ENCODE results near the gene EWSR1. TPM values are rescaled to one million over a fixed set of nuclear protein-coding genes. Genes with fewer than 3 reads are reported as not detected.

The EWSR1 gene
- polyA plus RNA-seq, 3 donors, result 81.2 to 280 (median 136) TPM

GRCh38 chr22:29268511-29269229 lies 602 bp downstream of the EWSR1 start:
- peak overlapping the region; percentile 86 to 100 for H3K27ac ChIP-seq (ENCODE audit: low read depth in 1 of 2, low read length in 2 of 2)
- peak; percentile 36 to 54 (median 42) for DNase-seq
- H2AFZ ChIP-seq (ENCODE audit: insufficient read depth, low read depth, low read length, poor library complexity, severe bottlenecking), result peak overlapping the region; percentile 88
- Mint-ChIP-seq H3K36me3 (peaks cover 29 to 32% of the 10 kb centered on the region in 2 donors), H3K4me1 (peaks cover 46% of the 10 kb centered on the region), H3K27ac (peak overlapping the region; percentile 97 to 100 (median 100)), H3K9me3 (no peaks in the 10 kb centered on the region), H3K4me3 (peak overlapping the region; percentile 93 to 98), H3K27me3 (ENCODE audit: low read depth in 3 of 3) (peaks cover 0 to 2% (median 0%) of the 10 kb centered on the region in 3 donors)
- no peaks in the 10 kb centered on the region for H3K9me3 ChIP-seq (replicated peaks in 1 of 2; ENCODE audit: control insufficient read depth in 1 of 2, insufficient read depth in 1 of 2, low read length in 2 of 2)
- peaks cover 33 to 41% of the 10 kb centered on the region in 2 donors for H3K4me1 ChIP-seq (ENCODE audit: control insufficient read depth in 1 of 2, insufficient read depth in 2 of 2, low read length in 2 of 2)
- peak overlapping the region; percentile 91 for H3K4me2 ChIP-seq (replicated peaks; ENCODE audit: extremely low read depth, low read length, poor library complexity, severe bottlenecking)
- intact Hi-C loops (cut with micrococcal nuclease), result loop anchor here (5.0 to 10.0 kb wide), 2 partner anchors 34 to 116 kb away; partner anchors contain the start of gene AP1B1 (in 1 of the 2)
- no peak for TF ChIP-seq CTCF (IDR thresholded peaks at IDR 0.05)
- peak overlapping the region; percentile 68 to 86 (median 80) for H3K4me3 ChIP-seq (replicated peaks in 1 of 3; ENCODE audit: low read depth in 2 of 3, low read length in 3 of 3)
- WGBS (ENCODE audit: insufficient coverage), result under 1% methylated on average over 47 of the region's 51 CpGs
- H3K36me3 ChIP-seq (replicated peaks in 1 of 2; ENCODE audit: control insufficient read depth in 1 of 2, insufficient read depth in 2 of 2, low read length in 2 of 2), result peaks cover 28 to 34% of the 10 kb centered on the region in 2 donors
- no peaks in the 10 kb centered on the region for H3K27me3 ChIP-seq (ENCODE audit: control insufficient read depth in 2 of 2, insufficient read depth in 2 of 2, low read length in 2 of 2)
- peak overlapping the region; percentile 99 for H3K9ac ChIP-seq (ENCODE audit: insufficient read depth, low read length, poor library complexity, severe bottlenecking)
- peaks cover 67% of the 10 kb centered on the region for H3K79me2 ChIP-seq (ENCODE audit: insufficient read depth, low read length)
- H4K20me1 ChIP-seq (ENCODE audit: insufficient read depth, low read length), result peaks cover 53% of the 10 kb centered on the region

- Mint-ChIP-seq H3K4me3 (peak overlapping the region; percentile 93 to 98), H3K9me3 (no peaks in the 10 kb centered on the region), H3K4me1 (peaks cover 46% of the 10 kb centered on the region), H3K27me3 (ENCODE audit: low read depth in 3 of 3) (peaks cover 0 to 2% (median 0%) of the 10 kb centered on the region in 3 donors), H3K36me3 (peaks cover 34 to 37% of the 10 kb centered on the region in 2 donors), H3K27ac (peak overlapping the region; percentile 89 to 100 (median 100))
- intact Hi-C loops (cut with micrococcal nuclease), result loop anchor here (5.0 to 10.0 kb wide), 2 partner anchors 33 to 116 kb away; partner anchors contain the start of gene AP1B1 (in 1 of the 2)
- TF ChIP-seq CTCF (IDR thresholded peaks at IDR 0.05), result no peak
- Histone ChIP-seq H3K4me2 (replicated peaks; ENCODE audit: extremely low read depth, low read length, poor library complexity, severe bottlenecking) (peak overlapping the region; percentile 91), H3K27me3 (ENCODE audit: control insufficient read depth in 2 of 2, insufficient read depth in 2 of 2, low read length in 2 of 2) (no peaks in the 10 kb centered on the region), H3K36me3 (replicated peaks in 1 of 2; ENCODE audit: control insufficient read depth in 1 of 2, insufficient read depth in 2 of 2, low read length in 2 of 2) (peaks cover 28 to 39% of the 10 kb centered on the region in 2 donors), H3K79me2 (ENCODE audit: insufficient read depth, low read length) (peaks cover 73% of the 10 kb centered on the region), H2AFZ (ENCODE audit: insufficient read depth, low read depth, low read length, poor library complexity, severe bottlenecking) (no peak overlapping the region), H3K27ac (ENCODE audit: low read depth in 1 of 2, low read length in 2 of 2) (peak overlapping the region; percentile 86 to 100), H4K20me1 (ENCODE audit: insufficient read depth, low read length) (peaks cover 58% of the 10 kb centered on the region), H3K9me3 (replicated peaks in 1 of 2; ENCODE audit: control insufficient read depth in 1 of 2, insufficient read depth in 1 of 2, low read length in 2 of 2) (no peaks in the 10 kb centered on the region), H3K4me1 (ENCODE audit: control insufficient read depth in 1 of 2, insufficient read depth in 2 of 2, low read length in 2 of 2) (peaks cover 33 to 41% of the 10 kb centered on the region in 2 donors), H3K9ac (ENCODE audit: insufficient read depth, low read length, poor library complexity, severe bottlenecking) (peak overlapping the region; percentile 99), H3K4me3 (replicated peaks in 1 of 3; ENCODE audit: low read depth in 2 of 3, low read length in 3 of 3) (peak overlapping the region; percentile 68 to 86 (median 80))
- WGBS (ENCODE audit: insufficient coverage), result 0% methylated on average over 14 of the region's 14 CpGs
- peak in 1 of 3 donors; percentile 4 for DNase-seq
These were observed 1.1 kb downstream of the EWSR1 start for GRCh38 chr22:29269230-29269604.
